Cerebellar cortex (tissue), 1 donor: ENCODE measurements around the gene HPDL.
A peak's percentile ranks its signal among the peaks of the same experiment; 100 is the strongest.

ENCODE experiments used
- DNase-seq: peaks from one replicate; pipeline ENCODE4 v3.0.0-alpha.2; 2015; ENCODE audit warnings: low spot score

The HPDL gene

GRCh38 chr1:45322486-45323040 is 4.1 kb upstream of the HPDL start:
- DNase-seq, result no peak

- no peak for DNase-seq
Measured at GRCh38 chr1:45325851-45326506, 716 bp upstream of the HPDL start.

- peak; percentile 35 for DNase-seq
Measured at GRCh38 chr1:45327644-45328515, 1.2 kb downstream of the HPDL start.

GRCh38 chr1:45328680-45329079 is 2.0 kb downstream of the HPDL start:
- DNase-seq, result no peak

GRCh38 chr1:45329445-45329844 is 2.8 kb downstream of the HPDL start:
- no peak for DNase-seq

- no peak for DNase-seq
Measured at GRCh38 chr1:45331436-45332345, 5.0 kb downstream of the HPDL start.

- no peak for DNase-seq
Measured at GRCh38 chr1:45332346-45332720, 5.6 kb downstream of the HPDL start.

GRCh38 chr1:45334308-45335245 is 7.9 kb downstream of the HPDL start:
- peak; percentile 93 for DNase-seq

GRCh38 chr1:45335855-45336324 is 9.2 kb downstream of the HPDL start:
- DNase-seq, result no peak

- no peak for DNase-seq
Measured at GRCh38 chr1:45337630-45338325, 11.1 kb downstream of the HPDL start.

- DNase-seq, result peak; percentile 95
Measured at GRCh38 chr1:45339789-45340558, 13.3 kb downstream of the HPDL start, which contains the start of the genes MUTYH and TOE1. TSS of gene MUTYH (minus strand) at chr1:45340440. CDS start at chr1:45334505, 5,935 bp downstream. TSS of gene TOE1 (plus strand) at chr1:45340170. CDS start at chr1:45340253, 83 bp downstream.

- DNase-seq, result no peak
Measured at GRCh38 chr1:45340816-45341466, 14.2 kb downstream of the HPDL start.

- DNase-seq, result no peak
Measured at GRCh38 chr1:45344499-45344898, 17.8 kb downstream of the HPDL start.

- DNase-seq, result no peak
Measured at GRCh38 chr1:45345014-45345413, 18.3 kb downstream of the HPDL start.

GRCh38 chr1:45346473-45346872 is 19.8 kb downstream of the HPDL start:
- DNase-seq, result no peak

- no peak for DNase-seq
Measured at GRCh38 chr1:45348020-45348419, 21.3 kb downstream of the HPDL start.

- DNase-seq, result no peak
Measured at GRCh38 chr1:45348609-45348965, 21.9 kb downstream of the HPDL start.

- peak; percentile 95 for DNase-seq
Measured at GRCh38 chr1:45348966-45349677, 22.4 kb downstream of the HPDL start.
